GM18511 (cell line): ENCODE data around the gene PRTG.
"Not testable (repeated sequence)": the region's sequence is repeated elsewhere in the genome, so short reads cannot be mapped to it uniquely, and the experiment has no call there.

Experiments used
- ATAC-seq: cut with Tn5 transposase; IDR thresholded peaks from one replicate; pipeline ENCODE4 v1.9.1; 2021; ENCODE audit warnings: mild to moderate bottlenecking, moderate library complexity; ENCODE audit not compliant: unreplicated experiment

PRTG gene

DNA sequence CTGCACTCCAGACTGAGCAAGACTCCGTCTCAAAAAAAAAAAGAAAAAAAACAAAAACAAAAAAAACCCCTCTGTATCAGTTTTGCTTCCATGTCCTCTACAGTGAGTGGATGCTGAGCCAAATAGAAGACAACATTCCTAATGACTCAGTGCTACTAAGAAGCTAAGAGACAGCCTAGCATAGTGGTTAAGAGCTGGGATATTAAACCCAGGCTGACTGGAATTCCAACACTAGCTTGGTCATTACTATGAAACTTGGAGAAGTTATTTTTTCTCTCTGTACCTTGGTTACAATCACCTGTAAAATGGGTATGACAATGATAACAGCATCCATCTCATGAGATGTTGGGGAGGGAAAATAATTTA, 93.9 kb downstream of the PRTG start:
- ATAC-seq: no peak

GRCh38 chr15:55638764-55639163, 104.2 kb downstream of the PRTG start:
- ATAC-seq: no peak

DNA sequence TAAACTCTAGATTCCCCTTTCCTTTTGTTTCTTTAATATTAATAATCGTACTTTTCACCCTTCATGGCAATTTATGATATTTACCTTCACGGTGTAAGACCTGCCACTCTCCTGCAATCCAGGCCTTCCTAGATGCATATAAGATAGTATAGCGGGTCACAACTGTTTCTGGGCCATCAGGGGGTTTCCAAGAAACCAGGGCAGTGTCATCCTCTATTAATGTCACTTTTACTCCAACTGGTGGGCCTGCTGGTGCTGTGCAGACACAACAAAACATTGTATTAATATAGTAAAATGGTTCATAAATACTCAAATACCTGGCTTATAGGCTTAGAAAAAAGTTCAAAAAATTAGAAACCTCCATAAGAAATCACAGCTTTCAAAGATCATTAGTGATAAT, 105.9 kb downstream of the PRTG start:
- ATAC-seq: no peak

- no peak for ATAC-seq
These were observed 109.2 kb downstream of the PRTG start for GRCh38 chr15:55633731-55634130.

GRCh38 chr15:55632434-55632833, 110.5 kb downstream of the PRTG start:
- no peak for ATAC-seq

DNA sequence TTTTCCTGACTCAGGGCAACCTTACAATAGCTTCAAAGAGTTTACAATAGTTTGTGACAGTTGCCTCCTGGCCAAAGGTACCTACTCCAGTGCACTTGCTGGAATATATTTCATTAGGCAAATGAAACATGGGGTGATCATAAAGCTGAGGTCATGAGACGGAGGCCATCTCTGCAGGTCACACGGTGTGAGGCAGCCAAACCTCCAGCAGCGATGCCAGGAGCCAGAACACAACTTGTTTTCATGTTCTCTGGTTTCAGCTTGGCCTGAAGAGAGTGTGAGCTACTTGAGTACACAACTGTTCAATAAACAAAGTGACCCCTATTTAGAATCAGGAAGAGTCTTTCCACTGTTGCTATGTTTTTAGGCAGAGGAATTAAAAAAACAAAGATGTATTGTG, 112.1 kb downstream of the PRTG start:
- ATAC-seq: no peak

GRCh38 chr15:55628369-55628730, 114.6 kb downstream of the PRTG start:
- no peak for ATAC-seq

DNA sequence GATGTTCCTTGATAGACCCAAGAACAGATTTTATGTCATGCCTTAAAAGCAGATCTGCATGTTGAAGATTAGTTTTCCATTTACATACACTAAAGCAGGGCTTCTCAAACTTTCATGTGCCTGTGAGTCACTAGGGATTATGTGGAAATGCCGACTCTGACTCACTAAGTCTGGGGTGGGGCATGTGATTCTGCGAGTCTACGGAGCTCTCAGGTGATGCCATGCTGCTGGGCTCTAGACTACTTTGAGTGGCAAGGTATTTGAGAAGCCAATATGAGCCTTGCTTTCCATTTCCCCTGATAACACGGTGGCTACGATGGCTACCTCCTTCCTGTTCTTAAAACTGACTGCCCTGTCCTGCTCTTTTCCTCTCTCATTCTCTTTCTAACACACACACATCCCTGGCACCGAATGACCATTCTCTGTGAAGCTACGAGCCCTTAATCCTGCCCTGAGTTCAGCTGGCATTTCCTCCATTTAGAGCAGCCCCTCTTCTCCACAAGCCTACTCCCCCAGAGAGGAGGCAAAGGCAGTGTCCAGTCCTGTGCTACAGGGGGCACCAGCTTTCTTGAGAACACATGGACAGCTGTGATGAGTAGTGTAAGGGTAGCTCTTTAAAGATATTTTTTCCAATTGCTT, 115.1 kb downstream of the PRTG start:
- ATAC-seq: no peak

- no peak for ATAC-seq
These were observed 123.2 kb downstream of the PRTG start for GRCh38 chr15:55619783-55620182.

DNA sequence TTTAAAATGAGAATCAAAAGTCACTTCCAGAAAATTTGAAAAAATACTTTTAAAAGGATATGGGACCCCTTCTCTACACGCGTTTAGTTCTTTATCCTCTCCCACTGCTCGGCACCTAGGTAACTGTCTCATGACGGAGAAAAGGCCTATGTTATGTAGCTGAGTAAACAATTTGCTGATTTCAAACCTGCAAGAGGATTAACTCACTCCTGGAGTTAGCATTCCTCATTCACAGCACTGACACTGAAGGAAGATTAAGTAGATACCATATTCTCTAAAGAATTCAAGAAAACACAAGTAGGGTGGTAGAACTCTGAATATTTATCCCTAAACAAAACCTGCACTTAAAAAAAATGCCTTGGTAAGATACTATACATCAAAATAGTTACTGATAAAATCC, 124.6 kb downstream of the PRTG start:
- ATAC-seq: no peak

DNA sequence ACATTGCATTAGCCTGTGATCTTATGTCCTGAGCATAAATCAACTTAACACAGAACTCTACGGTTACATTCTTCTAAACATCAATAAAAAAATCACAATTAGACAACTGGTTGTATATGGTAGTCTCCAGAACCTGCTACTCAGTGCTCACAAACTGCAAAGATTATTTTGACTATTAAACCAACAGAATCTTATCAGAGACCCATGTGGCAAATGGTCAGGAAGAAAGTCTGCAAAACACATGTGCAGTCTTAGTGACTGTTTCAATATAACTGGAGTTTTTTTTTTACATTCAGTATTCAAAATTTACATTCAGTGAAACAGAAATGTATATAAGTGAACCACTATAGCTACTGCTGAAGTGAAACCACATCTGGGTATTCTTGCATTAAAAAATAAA, 127.5 kb downstream of the PRTG start:
- no peak for ATAC-seq

- ATAC-seq: no peak
These were observed 129.2 kb downstream of the PRTG start for GRCh38 chr15:55613727-55614126.

GRCh38 chr15:55606214-55606613, 136.7 kb downstream of the PRTG start:
- ATAC-seq: no peak

- ATAC-seq: no peak
These were observed 141.6 kb downstream of the PRTG start for GRCh38 chr15:55601374-55601773.

DNA sequence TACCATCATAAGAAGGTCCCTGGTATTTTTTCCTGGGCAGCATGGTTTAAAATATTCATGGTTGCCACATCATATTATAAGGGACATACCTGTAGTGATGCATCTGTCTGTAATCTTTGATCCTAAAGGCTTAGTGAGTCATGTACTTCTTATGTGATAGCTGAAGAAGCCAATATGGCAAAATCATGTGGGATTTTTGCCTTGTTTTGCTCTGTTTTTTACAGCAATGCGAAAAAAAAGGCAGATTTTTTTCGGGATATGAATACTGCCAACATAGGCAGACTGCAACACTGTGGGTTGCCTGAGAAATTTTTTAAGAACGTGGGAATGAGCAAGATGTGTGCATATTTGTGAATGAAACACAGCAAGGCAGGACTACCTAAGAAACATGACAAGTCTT, 143.5 kb downstream of the PRTG start:
- no peak for ATAC-seq

- not testable (repeated sequence) for ATAC-seq
These were observed 149.9 kb downstream of the PRTG start for GRCh38 chr15:55593019-55593418.

DNA sequence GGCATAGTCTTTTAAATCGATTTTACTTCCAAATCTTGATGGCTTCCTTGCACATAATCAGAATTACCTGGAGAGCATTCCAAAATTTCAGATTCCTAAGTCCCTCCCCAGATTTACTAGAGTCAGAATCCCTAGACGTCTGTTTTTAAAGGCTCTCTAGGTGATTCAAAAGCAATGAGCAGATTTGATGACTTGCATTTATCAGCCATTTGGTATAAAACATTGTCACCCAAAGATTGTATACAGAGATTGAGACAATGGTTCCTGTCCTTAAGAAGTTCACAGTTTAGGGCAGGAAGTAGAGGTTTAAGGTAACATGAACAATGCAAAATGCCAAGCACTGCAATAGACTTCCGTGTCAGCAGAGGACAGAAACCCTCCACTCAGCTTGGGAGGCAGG, 152.2 kb downstream of the PRTG start:
- no peak for ATAC-seq

DNA sequence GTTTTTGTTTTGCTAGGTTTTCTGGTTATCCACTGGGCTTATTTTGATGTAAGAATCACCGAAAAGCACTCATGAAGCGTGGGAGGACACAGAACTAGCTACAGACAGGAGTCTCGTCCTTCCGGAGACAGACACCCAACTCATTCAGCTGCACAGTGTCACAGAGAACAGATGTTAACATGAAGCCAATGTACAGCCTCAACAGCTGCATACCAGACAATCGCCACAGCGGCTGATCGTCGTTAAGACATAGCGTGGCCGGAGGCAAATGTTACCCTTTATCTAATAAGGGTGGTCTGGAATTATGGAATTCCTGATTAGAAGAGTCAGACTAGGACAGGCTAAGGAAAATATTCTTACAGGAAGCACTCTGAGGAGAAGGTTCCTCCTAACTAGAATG, 153.7 kb downstream of the PRTG start:
- no peak for ATAC-seq

DNA sequence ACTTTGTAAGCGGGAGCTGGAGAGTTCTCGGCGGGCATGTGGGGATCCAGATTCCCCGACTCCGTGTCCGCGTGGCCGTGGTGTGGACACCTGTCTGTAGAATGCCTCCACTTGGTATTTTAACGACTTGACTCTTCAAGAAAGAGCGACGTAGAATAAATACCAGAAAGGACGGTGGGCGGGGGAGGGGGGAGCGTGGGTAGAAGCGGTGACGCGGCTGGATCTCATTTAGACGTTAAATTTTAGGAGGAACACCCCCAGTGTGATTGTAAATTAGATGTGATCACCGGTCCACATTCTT, 154.2 kb downstream of the PRTG start:
- ATAC-seq: no peak

- peak; percentile 75 for ATAC-seq
These were observed 154.7 kb downstream of the PRTG start, which contains the start of gene PYGO1 for GRCh38 chr15:55588070-55588814. Gene PYGO1 (minus strand): TSS chr15:55588345. CDS start chr15:55587883, 462 bp downstream.

GRCh38 chr15:55587321-55588069, 155.5 kb downstream of the PRTG start:
- ATAC-seq: peak; percentile 42

- no peak for ATAC-seq
These were observed 156.1 kb downstream of the PRTG start for GRCh38 chr15:55586808-55587207.
